Measurements from ENCODE around the gene CERK.

CERK gene

DNA sequence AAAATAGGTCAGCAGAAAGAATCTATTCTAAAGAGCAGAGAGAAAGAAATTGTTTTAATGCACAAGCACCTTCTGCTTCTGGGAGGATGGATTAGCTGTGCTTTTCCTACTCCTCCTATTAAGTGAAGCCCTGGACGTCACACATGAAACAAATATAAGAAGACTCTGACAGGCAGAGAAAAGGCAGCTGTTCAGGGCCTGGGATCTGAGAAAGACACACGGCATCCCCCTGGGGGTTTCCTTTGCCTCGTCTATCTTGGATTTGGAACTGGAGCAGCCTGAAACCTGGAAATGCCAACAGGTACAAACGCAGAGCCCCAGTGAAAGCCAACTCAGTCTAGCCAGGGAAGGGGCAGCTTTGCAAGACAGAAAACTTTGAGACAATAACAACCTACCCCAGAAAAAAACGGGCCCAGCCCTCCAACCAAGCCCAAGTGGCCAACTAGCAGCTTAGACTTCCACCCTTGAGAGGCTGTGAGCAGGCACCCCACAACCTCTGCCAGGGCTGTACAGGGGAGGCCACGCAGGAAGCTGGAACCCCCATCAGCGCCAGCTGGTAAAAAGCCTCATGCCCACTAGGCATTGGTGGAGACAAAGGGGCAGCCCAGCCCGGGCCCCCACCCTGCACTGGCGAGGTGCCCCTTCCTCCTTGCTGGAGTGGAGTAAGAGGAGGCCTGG is 7.3 kb downstream of the CERK start:
- DNase-seq: no peak

GRCh38 chr22:46728470-46728869 is 9.6 kb downstream of the CERK start:
- DNase-seq: no peak

- DNase-seq: no peak
Observed at GRCh38 chr22:46727813-46728364, 10.2 kb downstream of the CERK start.

DNA sequence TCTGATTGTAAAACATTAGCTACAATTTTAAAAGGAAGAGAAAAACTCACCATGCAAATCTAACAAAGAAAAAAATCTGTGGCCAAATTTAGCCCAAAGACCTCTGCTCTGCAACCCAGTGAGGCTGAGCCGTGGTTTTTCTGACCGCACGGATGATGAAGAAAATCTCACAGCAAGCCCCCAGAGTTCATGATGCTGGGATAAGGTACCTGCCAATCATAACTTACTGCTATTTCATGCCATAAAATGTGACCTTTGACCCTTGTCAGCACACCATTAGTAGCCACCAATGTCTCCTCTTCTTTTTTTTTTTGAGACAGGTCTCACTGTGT is 11.1 kb downstream of the CERK start:
- no peak for DNase-seq

- no peak for DNase-seq
Observed at GRCh38 chr22:46726066-46726985, 11.7 kb downstream of the CERK start.

DNA sequence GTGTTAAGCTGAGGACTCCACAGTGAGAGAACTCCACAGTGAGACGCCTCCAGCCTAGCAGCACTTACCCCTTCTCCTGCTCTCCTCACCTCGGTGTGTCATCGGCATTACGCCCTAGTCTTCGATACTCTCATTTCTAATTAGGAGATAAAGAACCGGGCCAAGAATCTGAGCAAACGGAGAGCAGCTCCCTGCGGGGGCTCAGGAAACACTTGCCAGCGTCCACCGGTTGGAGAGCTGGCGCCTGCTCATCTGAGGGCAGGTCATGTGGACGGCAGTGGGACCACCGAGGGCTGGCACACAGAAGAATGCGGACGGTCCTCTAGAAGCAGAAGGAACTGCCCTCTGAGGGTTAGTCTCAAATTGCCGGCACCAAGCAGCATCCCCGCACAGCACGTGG is 13.0 kb downstream of the CERK start:
- DNase-seq: no peak

- no peak for DNase-seq
Observed at GRCh38 chr22:46723882-46724281, 14.2 kb downstream of the CERK start.

GRCh38 chr22:46721501-46722085 is 16.5 kb downstream of the CERK start:
- DNase-seq: no peak

GRCh38 chr22:46719921-46720320 is 18.1 kb downstream of the CERK start:
- no peak for DNase-seq

DNA sequence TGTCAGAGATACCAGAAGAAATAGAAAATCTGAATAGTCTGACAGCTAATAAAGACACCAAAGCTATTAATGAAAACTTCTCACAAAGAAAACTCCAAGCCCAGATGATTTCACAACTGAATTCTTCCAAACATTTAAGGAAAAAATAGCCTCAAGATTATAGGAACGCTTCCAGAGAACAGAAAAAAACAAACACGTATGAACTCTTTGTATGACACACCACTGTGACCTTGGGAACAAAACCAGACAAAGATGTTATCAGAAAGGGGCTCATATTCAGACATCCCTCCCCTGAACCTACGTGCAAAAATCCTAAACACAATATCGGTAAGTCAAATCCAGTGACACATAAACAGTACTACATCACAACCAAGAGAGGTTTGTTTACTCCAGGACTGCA is 23.5 kb downstream of the CERK start:
- DNase-seq: no peak

DNA sequence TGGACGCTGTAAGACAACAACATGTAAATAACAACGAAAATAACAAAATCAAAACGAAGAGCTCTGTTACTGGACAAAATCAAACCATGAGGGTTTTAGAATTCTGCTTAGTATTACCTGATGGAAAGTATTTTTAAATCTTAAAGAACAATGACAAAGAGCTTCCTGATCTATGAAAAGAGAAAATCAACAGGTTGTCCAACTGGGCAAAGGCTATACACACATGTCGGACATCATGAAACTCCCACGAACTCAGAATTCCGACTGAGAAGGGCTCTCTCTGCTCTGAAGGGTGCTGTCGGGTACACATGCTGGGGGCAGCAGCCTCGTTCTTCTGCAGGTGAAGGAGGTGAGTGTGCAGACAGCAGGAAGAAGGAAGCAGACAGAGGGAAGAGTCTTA is 25.8 kb downstream of the CERK start:
- DNase-seq: no peak

DNA sequence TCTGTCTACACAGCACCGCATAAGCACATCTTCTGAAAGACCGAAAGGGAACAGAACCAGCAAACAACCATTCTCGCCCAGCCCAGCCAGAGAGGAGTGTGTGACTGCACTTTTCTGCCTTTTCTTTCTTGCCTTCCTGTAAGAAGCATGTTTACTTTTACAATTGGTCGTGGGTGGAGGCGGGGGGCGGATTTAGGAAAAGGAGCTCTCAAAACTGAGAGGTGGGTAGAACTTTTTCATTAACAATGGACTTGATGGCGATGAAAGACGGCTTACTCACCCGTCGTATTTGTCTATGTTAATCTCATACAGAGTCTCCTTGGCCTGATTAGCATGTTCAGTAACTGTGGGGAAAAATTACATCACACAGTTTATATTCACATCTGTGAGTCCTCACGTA is 27.2 kb downstream of the CERK start:
- no peak for DNase-seq

DNA sequence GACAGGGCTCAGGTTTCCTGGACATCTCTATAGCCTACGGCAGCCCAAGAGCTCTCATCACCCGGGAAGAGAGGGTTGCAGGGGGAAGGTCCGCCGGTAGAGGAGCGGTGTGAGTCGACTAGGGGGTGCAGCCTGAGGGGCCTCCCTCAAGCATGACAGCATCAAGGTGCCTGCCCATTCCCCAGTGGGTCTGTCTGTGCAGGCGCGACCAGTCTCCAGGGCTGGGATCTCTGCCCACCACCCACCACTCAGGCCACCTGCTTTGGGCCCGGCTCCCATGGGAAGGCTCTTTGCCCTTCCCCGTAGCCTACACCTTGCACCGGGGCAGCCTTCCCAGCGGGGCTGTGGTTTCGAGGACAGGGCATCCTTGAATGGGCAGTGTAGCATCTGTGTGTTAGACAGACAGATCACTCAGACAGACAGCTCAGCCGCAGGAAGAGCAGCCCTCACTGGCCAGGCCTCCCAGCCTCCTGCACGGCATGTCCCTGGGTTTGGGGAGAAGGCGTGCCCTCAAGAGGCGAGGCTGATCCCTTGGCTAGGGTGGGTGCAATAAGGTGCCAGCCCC is 29.2 kb downstream of the CERK start:
- no peak for DNase-seq

DNA sequence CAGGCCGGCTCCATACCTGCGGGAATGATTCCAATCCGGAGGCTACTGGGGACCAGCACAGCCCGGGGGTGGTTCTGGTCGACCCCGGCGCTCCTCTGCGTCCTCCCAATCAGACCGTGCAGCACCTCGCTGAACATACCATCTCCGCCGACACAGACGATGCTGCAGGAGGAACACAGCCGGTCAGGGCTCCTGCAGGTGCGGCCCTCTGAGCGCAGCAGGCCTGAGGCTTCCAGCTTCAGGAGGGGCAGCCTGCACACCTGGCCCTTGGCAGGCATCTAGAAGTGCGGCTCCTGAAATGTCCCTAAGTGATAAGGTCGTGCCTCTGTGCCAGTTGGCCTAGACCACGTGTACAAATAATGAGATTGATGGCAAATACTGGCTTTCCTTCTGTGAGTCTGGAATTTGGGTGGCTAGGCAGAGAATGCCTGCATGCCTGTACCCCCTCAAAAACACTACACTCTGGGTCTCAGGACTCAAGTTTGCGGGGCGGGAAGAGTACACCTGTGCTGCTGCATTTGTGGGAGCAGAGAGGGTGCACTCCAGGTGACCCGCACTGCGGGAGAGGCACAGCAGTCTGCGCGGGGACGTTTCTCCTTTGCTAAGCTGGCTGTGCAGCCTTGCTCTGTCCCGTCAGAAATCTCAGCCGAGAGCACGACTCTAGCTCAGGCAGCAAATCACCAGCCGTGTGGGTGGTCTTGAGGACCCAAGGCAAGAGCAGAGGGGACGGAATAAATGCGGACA is 30.1 kb downstream of the CERK start:
- no peak for DNase-seq

GRCh38 chr22:46707305-46707704 is 30.7 kb downstream of the CERK start:
- no peak for DNase-seq

DNA sequence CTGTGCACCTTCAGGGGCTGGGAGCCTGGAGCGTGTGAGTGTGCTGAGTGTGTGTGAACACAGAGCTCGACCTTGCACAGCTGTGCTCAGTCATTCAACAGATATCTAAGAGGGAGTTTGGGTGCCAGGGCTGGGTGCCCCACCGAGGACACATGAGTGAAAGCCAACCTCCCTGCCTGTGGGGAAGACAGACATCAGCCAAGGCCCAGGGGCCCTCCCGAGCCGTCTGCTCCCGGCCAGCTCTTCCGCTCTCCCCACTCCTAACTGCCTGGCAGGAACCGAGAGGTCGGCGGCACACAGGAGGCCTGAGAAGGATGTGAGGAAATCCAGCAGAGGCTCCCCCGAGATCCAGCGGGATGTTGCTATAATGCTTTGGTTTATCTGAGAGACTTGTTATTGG is 32.0 kb downstream of the CERK start:
- no peak for DNase-seq

DNA sequence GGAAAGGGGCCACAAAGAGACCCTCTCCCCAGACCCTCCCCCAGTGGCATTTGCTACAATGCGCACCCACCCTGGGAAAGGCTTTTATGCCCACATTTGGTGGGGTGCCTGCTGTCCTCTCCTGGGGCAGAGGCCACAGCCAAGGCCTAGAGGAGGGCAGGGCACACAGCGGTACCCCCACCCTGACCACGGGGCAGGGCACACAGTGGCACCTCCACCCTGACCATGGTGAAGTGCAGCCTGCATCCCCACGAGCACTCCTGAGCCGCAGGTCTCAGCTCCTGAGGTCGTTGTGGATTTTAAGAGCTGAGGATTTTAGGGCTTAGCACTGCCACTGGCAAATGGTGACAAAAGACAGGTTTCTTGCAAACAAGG is 34.1 kb downstream of the CERK start:
- no peak for DNase-seq

GRCh38 chr22:46703171-46703995 is 34.7 kb downstream of the CERK start:
- DNase-seq: no peak

- DNase-seq: no peak
Observed at GRCh38 chr22:46701262-46701661, 36.8 kb downstream of the CERK start.

DNA sequence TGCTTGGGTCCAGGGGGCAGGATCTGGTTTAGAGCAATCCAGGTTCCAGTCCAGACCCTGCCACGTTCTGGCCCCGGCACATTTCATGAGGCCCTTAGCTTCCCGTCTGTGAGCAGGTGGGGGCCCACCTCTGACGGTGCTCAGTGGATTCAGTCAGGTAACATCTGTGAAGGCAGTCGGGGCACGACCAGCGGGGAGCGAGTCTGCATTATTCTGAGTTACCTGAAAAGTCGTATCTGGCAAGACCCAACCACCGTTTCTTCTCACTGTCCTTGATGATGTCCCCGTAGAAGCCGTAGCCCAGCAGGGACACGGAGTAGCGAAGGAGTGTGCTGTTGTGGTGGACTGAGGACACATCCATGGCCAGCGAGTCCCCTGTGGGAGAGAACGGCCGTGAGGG is 39.0 kb downstream of the CERK start:
- no peak for DNase-seq

DNA sequence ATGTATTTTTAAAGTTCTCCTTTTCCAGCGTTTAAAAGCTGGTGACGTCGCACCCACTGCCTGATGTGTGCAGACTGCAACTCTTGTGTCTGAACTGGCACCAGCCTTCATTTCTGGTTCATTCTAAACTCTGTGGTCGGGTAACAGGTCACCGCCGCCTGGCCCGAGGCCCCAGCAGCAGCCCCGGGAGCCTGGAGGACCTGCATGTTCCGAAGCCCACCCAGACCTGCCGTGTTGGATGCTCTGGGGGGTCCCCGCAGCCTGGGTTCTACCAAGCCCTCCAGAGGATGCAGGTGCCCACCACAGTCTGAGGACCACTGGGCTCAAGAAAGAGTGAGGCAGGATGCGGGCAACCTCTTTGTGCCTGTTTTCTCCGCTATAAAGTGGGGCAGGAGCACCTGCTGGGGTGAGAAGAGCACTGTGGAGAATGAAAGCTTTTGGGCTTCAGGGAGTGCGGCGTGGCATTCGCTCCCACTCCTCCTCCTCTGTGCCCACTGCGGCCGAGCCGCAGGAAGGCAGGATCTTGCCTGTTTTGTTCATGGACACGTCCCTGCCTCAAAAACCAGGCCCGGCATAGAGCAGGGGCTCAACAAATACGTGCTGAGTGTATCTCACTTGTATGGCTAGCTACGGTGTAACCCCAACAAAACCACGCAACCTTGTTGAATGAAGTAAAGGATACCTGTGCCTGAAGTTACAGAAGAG is 40.1 kb downstream of the CERK start:
- no peak for DNase-seq
